ENCODE measurements around the gene EPS8L1.

DNA sequence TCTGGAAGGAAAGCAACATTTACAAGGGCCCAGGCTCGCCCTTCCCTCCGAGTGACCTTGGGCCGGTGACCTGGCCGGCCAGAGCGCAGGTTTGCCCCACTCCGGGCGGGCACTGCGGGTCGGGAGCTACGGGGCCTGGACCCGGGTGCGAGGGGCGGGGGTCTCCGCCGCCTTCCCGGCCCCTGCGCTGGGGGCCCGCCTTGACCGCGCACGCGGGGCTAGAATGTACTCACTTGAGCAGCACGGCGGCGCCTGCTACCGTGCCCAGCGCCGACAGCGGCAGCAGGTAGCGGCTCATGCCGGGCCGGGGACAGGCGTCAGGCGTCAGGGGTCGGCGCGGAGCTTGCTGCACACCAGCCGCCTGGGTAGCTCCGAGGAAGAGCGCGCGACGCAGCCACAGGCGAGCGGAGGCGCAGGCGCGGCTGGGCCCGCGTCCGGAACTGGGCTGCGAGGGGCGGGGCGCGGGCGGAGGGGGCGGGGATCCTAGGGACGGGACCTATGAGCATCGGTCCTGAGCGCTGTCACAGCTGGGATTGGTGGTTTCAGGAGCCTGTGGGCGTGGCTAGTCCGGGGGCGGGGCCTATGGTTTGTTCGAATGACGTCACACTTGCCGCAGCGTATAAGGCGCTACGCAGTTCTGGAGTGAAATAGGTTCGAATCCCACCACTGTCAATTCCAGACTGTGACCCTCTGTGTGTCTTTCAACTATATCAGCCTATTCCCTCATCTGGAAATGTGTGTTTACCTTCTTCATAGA, 12.8 kb upstream of the EPS8L1 start, which contains the start of gene RDH13:
- TF ChIP-seq, protein P1, sequence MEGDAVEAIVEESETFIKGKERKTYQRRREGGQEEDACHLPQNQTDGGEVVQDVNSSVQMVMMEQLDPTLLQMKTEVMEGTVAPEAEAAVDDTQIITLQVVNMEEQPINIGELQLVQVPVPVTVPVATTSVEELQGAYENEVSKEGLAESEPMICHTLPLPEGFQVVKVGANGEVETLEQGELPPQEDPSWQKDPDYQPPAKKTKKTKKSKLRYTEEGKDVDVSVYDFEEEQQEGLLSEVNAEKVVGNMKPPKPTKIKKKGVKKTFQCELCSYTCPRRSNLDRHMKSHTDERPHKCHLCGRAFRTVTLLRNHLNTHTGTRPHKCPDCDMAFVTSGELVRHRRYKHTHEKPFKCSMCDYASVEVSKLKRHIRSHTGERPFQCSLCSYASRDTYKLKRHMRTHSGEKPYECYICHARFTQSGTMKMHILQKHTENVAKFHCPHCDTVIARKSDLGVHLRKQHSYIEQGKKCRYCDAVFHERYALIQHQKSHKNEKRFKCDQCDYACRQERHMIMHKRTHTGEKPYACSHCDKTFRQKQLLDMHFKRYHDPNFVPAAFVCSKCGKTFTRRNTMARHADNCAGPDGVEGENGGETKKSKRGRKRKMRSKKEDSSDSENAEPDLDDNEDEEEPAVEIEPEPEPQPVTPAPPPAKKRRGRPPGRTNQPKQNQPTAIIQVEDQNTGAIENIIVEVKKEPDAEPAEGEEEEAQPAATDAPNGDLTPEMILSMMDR (conservative IDR thresholded peaks at IDR 0.05): no peak; the same call in 1 of the 2 replicates
- no peak for TF ChIP-seq EZH2 (IDR thresholded peaks at IDR 0.05; ENCODE audit: low read depth)

Measured in PC-9 (cell line).